Anterior cingulate cortex (tissue), 58 donors: ENCODE measurements around the gene RASGRP1.
A peak's percentile ranks its signal among the peaks of the same experiment; 100 is the strongest.

Experiments used
- DNase-seq, 58 donors: peaks; one replicate each; lab custom pipeline; 2025; lab: John Stamatoyannopoulos, UW

The RASGRP1 gene

GRCh38 chr15:38539008-38539343, 25.6 kb downstream of the RASGRP1 start:
- no peak for DNase-seq

DNA sequence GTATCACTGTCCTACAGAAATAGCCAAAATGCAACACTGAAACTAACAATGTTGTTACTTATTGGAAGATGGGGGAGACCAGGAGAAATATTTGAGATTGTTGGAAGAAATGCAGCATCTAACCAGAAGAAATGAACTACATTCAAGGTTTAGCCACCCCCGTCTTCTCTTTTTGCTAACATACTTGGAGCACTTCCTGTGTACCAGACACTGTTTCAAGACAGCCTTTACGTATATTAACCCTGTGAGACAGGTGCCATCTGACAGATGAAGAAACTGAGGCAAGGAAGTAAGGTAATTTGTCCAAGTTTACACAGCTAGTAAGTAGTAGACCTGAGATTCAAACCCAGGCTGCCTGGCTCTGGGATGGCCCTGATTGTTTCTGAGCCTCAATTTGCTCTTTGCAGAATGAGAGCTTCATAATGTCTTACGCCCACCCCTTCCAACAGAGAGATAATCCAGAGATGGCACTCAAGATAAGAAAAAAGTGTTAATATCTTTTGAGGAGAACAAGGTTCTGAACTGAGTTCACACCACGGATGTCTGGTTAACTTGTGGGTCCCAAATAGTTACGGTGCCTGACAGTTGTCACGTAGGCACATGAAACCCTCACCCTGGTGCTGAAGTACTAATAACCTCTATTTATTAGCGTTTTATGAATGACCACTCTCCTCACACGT, 26.1 kb downstream of the RASGRP1 start:
- DNase-seq: no peak

GRCh38 chr15:38536201-38536676, 28.4 kb downstream of the RASGRP1 start:
- peak in 27 of 58 donors; percentile 5 to 75 (median 27) for DNase-seq

GRCh38 chr15:38535491-38536200, 29.0 kb downstream of the RASGRP1 start:
- DNase-seq: peak in 27 of 58 donors; percentile 5 to 76 (median 41)

DNA sequence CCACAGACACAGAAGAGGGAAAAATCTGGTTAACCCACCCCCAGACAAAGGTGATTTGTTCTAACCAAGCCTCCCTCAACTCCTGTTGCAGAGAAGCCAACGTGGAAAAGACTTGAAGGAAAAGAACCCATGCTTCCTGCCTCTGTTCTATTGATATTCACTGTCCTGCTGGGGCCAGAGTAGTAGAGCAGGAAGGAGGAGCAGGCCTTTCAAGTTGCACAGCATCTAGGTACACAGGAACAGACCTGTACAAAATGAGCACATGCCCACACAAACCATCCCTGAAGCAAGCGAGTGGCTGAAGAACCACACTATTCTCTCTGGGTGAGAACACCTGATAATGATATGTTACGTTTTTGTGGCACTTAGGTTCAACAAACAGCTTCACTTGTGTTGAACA, 29.9 kb downstream of the RASGRP1 start:
- DNase-seq: no peak

DNA sequence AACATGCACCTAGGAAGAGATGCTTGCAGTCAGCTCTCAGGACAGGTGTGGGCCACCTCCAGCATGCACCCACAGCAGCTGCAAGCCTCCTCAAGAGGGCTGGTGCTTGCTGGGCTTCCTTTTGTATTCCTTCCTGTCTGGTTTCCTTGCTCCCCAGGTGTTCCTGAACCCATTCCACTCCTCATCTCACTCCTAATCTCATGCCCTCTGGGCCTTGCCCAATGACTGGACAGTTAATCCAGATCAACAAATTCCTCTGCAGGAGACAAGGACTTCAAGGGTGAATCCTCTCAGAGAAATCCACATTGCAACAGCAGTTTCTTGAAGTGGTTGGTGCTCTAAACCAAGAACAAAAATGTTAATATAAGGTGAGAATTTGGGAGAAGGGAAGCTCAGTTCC, 30.7 kb downstream of the RASGRP1 start:
- no peak for DNase-seq

- DNase-seq: no peak
Observed at GRCh38 chr15:38533416-38533915, 31.1 kb downstream of the RASGRP1 start.

DNA sequence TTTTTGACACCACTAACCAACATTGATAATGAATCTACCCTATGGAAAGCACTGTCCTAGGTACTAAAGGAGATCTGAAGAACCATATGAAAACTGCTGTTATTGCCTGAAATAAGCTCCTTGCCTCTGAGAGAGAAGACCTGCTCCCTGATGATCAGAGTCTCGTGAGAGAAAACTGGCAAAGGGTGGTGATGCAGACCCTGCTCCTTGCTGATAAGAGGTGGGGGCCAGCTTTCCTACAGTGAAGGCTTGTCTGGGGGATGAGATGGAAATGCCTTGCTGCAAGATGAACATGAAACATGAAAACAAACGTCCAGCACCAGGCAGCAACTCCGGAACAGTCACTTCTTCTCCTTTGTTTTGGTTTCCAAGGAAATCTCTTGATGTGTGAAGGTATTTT, 31.9 kb downstream of the RASGRP1 start:
- DNase-seq: no peak

DNA sequence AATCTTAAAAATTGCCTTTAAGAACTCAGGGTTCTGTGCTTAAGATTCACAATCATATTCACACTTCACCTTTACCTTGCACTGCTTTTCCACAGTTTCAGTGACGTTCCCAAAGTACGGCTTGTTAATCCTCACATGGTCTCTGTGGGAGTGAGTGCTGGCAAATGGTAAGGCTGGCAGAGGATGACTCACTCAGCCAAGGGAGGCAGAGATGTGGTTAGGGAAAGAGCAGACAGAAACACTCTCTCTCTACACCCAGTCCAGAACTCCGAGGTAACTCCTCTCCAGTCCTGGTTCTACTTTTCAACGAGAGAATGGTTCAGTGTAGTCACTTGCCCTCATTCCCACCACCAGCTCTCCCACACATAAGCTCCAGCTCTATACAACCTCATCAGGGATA, 33.1 kb downstream of the RASGRP1 start:
- DNase-seq: peak in 24 of 58 donors; percentile 6 to 74 (median 30)

- DNase-seq: no peak
Observed at GRCh38 chr15:38530113-38530512, 34.5 kb downstream of the RASGRP1 start.

DNA sequence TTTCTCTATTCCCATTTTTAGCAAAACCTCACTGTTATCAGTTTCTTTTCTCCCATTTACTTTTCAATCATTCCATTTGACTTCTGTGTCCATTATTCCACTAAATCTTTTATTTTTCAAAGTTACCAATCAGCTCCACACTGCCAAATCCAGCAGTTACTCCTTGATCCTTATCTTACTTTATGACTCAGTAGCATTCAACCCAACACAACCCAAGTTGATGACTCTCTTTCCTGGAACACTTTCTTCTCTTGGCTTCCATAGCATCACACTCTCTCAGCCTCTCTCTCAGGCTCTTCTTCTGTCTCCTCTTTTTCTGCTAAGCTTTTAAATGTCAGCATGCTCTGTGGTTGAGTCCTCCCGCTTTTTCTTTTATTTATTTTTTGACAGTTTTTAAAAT, 36.3 kb downstream of the RASGRP1 start:
- peak in 2 of 58 donors; percentile 28 to 34 for DNase-seq

DNA sequence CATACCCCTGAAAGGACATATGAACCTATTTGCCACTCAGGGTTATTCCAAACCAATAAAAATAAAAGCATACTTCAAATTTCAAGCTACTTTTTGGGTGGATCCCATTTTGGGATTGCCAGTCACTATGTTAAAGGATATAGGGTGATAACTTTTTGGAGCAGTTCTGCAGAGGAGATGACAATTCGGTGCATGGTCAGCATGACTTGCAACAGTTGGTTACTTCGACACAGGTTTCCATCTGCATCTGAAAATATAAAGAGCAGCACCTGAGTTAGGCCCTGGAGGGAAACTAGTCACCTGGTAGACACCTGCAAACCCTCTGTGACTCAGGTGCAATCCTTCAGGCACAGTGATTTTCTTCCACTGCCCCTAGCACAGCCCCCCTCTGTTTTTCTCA, 38.5 kb downstream of the RASGRP1 start:
- DNase-seq: no peak

- DNase-seq: peak in 1 of 58 donors; percentile 4
Observed at GRCh38 chr15:38525489-38525888, 39.1 kb downstream of the RASGRP1 start.

DNA sequence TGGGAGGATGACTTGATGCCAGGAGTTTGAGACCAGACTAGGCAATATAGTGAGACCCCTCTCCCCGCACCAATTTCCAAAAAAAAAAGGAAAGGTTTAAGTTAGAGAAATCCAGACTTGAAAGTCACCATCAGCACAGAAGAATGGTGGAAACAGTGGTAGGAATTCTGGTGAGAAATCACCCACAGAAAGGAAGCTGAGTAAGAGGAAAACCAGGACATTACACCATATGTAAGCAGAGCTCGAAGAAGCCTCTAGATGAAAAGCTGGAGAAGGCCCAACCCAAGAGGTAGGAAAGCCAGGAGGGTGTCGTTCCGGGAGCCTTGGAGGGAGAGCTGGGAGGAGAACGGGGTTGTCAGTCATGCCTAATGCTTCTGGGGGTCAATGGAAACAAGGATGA, 40.5 kb downstream of the RASGRP1 start:
- no peak for DNase-seq

- no peak for DNase-seq
Observed at GRCh38 chr15:38522922-38523321, 41.7 kb downstream of the RASGRP1 start.

DNA sequence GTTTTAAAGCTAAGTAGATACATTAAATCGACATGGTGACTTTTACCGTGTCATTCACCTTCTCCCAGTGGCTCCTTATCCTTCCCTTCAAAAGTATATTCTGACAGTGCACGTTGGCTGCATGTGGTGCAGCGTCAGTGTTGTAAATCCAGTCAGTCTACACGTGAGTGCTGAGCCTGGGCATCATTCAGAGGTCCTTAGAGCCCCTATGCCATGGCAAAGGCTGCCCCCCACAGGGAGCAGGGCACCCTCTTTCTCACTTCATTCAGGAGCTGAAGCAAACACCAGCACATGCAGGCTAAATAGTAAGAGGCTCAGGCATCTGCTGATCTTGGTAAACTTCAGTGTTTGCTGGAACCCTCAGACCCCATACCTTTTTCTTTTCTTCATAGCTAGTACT, 43.3 kb downstream of the RASGRP1 start:
- no peak for DNase-seq

DNA sequence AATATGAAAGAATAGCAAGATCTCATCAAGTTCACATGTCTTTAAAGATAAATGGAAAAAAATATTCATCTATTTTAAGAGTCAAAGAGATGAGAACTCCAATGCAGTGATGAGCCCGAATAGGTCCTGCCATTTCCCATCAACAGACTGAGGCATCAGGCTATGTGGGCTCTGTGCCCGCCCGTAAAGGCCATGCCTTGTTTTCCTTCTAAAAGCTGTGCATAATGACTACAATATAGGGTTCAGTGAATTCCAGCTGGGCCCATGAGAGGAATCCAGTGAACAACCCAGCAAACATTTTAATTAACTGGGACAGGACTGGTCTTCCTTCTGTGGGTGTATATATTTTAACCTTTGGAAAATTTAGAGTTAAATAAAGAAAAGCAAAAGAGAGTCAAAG, 44.6 kb downstream of the RASGRP1 start:
- no peak for DNase-seq

DNA sequence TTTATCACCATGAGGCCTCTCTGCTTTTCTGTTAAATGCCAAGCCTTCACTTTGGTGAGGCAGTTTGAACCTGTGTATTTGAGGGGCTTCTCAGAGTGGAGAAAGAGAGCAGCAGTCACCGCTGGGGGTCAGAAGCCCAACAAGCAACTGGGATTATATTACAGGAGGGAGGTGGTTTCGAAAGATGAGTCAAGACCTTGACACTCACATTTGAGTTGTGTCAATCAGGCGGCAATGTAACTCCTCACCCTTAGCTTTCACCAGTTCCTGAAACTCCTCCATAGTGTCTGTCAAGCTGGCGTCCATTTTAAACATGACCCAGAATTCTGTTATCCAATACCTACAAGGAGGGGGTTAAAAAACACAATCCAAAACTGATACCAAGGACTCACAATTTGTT, 46.5 kb downstream of the RASGRP1 start:
- DNase-seq: no peak

- DNase-seq: no peak
Observed at GRCh38 chr15:38517312-38517975, 47.2 kb downstream of the RASGRP1 start.

DNA sequence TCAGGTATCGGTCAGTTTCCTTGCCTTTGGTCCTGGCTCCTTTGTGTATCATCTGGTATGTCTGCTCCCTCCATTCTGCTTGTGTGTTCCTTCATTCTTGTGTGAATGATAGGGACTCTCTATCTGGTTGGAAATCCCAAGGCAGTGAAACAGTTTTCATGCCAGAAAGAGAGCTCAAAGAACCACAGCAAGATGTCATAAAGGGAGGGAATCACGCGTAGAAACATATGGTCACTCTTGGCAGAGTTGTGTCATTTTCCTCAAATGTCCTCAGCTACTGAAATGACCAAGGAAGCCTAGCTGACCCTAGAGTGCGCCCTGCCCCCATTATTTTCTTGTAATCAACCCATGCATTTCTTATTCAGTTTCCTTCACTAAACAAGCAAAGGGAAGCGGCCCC, 48.0 kb downstream of the RASGRP1 start:
- no peak for DNase-seq

GRCh38 chr15:38514601-38515000, 50.0 kb downstream of the RASGRP1 start:
- DNase-seq: no peak
